Body of pancreas (tissue), 4 donors: ENCODE data around the gene UBQLN4.

Experiments used
- POLR2A ChIP-seq, 3 donors: fragments of 450-650 bp; IDR thresholded peaks; one replicate each; pipeline ENCODE4 v1.6.1; 2016; ENCODE audit warnings: antibody characterized with exemption in 3 of 3, mild to moderate bottlenecking in 2 of 3
- TF ChIP-seq, protein P1 (sequence below), 7 experiments: fragments of 450-650 bp in 4 of 7; fragments of 200-600 bp in 3 of 7; sonication (generic) in 3 of 7; IDR thresholded peaks; one replicate each; pipeline ENCODE4 v1.5.1; 2016 to 2019; ENCODE audit warnings: antibody characterized with exemption in 7 of 7

DNA sequence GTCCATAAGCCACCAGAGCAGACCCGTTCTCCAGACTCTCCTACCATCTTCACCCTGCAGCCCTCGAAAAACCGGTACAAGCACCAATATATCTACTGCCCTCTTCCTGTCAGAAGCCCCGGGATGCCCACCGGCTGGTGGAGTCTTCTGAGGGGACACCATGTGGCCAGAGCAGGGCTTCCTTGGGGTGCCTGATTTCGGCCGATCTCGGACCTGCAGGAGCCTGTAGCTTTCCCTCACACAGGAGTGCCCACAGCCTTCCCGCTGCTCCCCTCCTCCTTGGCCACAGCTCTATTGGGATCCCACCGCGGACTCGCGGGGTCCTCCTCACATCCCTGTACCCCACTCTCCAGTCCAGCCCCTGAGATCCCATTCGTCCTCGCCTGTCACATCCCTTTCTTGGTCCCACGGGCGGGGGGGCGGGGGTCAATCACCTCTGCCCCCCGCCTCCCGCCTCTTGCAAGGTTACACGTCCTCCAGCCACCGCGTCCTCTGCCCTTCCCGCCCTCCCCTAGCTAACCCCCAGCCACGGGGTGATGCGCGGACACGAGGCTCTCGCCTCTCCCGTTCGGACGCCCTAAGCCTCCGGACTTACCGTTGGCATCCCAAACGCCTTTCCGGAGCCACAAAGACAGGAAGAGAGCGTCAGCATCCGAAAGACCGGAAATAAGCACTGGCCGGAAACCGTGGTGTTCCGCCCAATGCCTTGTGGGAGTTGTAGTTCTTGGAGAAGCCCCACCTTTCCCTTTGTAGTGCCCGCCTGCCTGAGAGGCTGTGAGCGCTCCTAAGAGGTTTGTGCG lies 33.1 kb downstream of the UBQLN4 start, which contains the start of gene SSR2:
- TF ChIP-seq, protein P1, sequence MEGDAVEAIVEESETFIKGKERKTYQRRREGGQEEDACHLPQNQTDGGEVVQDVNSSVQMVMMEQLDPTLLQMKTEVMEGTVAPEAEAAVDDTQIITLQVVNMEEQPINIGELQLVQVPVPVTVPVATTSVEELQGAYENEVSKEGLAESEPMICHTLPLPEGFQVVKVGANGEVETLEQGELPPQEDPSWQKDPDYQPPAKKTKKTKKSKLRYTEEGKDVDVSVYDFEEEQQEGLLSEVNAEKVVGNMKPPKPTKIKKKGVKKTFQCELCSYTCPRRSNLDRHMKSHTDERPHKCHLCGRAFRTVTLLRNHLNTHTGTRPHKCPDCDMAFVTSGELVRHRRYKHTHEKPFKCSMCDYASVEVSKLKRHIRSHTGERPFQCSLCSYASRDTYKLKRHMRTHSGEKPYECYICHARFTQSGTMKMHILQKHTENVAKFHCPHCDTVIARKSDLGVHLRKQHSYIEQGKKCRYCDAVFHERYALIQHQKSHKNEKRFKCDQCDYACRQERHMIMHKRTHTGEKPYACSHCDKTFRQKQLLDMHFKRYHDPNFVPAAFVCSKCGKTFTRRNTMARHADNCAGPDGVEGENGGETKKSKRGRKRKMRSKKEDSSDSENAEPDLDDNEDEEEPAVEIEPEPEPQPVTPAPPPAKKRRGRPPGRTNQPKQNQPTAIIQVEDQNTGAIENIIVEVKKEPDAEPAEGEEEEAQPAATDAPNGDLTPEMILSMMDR (IDR thresholded peaks at IDR 0.05): no peak
- peak; percentile 26 to 67 (median 62) for TF ChIP-seq POLR2A (IDR thresholded peaks at IDR 0.05)
